ENCODE measurements around the gene CHSY1.

CHSY1 gene

DNA sequence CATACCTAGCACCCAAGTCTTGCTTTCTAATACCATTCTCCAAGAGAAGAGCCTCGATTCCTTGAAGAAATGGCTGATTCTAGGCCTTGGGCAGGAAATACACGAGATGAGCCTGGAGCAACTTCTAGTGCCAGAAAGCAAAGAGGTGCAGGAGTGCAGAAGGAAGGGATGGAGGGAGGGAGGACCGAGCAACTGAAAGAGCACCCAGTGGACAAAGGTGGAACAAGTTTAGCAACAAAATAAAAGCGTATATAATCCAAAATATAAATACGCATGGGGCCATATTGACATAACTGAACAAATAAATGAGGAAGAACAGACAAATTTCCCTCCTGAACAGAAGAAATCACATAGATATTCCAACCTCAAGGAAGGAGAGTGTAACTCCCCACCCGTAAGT, 34.4 kb downstream of the CHSY1 start:
- no peak for TF ChIP-seq SIN3A (IDR thresholded peaks at IDR 0.05; ENCODE audit: borderline replicate concordance, insufficient read depth, low read length)
- no peak for TF ChIP-seq TAF1 (IDR thresholded peaks at IDR 0.05; ENCODE audit: borderline replicate concordance, insufficient read depth, low read length)
- no peak for TF ChIP-seq FOXP2 (optimal IDR thresholded peaks at IDR 0.05; ENCODE audit: borderline replicate concordance, extremely low read depth, extremely low read length, insufficient read depth)
- no peak for TF ChIP-seq POLR2AphosphoS5 (IDR thresholded peaks at IDR 0.05; ENCODE audit: low read depth, low read length)
- TF ChIP-seq, protein P1, sequence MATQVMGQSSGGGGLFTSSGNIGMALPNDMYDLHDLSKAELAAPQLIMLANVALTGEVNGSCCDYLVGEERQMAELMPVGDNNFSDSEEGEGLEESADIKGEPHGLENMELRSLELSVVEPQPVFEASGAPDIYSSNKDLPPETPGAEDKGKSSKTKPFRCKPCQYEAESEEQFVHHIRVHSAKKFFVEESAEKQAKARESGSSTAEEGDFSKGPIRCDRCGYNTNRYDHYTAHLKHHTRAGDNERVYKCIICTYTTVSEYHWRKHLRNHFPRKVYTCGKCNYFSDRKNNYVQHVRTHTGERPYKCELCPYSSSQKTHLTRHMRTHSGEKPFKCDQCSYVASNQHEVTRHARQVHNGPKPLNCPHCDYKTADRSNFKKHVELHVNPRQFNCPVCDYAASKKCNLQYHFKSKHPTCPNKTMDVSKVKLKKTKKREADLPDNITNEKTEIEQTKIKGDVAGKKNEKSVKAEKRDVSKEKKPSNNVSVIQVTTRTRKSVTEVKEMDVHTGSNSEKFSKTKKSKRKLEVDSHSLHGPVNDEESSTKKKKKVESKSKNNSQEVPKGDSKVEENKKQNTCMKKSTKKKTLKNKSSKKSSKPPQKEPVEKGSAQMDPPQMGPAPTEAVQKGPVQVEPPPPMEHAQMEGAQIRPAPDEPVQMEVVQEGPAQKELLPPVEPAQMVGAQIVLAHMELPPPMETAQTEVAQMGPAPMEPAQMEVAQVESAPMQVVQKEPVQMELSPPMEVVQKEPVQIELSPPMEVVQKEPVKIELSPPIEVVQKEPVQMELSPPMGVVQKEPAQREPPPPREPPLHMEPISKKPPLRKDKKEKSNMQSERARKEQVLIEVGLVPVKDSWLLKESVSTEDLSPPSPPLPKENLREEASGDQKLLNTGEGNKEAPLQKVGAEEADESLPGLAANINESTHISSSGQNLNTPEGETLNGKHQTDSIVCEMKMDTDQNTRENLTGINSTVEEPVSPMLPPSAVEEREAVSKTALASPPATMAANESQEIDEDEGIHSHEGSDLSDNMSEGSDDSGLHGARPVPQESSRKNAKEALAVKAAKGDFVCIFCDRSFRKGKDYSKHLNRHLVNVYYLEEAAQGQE (IDR thresholded peaks at IDR 0.05; ENCODE audit: insufficient read depth in 1 of 2, low read depth in 2 of 2, low read length in 2 of 2): no peak

DNA sequence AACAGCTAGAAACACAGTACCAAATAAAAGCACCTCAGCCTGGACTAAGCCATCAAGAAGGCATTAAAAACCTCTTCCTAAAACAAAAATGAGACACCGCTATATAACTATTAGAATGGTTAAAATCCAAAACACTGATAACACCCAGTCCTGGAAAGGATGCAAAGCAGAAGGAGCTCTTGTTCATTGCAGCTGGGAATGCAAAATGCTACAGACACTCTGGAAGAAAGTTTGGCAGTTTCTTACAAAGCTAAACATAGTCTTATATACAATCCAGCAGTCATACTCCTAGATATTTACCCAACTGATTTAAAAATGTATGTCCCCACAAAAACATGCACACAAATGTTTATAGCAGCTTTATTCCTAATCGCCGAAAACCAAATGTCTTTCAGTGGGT, 35.7 kb downstream of the CHSY1 start:
- TF ChIP-seq SIN3A (IDR thresholded peaks at IDR 0.05; ENCODE audit: borderline replicate concordance, insufficient read depth, low read length) (no peak), TAF1 (IDR thresholded peaks at IDR 0.05; ENCODE audit: borderline replicate concordance, insufficient read depth, low read length) (no peak), POLR2AphosphoS5 (IDR thresholded peaks at IDR 0.05; ENCODE audit: low read depth, low read length) (no peak), FOXP2 (optimal IDR thresholded peaks at IDR 0.05; ENCODE audit: borderline replicate concordance, extremely low read depth, extremely low read length, insufficient read depth) (no peak)
- TF ChIP-seq, protein P1 (IDR thresholded peaks at IDR 0.05; ENCODE audit: insufficient read depth in 1 of 2, low read depth in 2 of 2, low read length in 2 of 2): no peak

- no peak for TF ChIP-seq SIN3A (IDR thresholded peaks at IDR 0.05; ENCODE audit: borderline replicate concordance, insufficient read depth, low read length)
- TF ChIP-seq POLR2AphosphoS5 (IDR thresholded peaks at IDR 0.05; ENCODE audit: low read depth, low read length): no peak
Observed at GRCh38 chr15:101215681-101216080, 36.2 kb downstream of the CHSY1 start.

GRCh38 chr15:101213570-101213969, 38.3 kb downstream of the CHSY1 start:
- TF ChIP-seq, protein P1 (IDR thresholded peaks at IDR 0.05; ENCODE audit: insufficient read depth in 1 of 2, low read depth in 2 of 2, low read length in 2 of 2): no peak
- TF ChIP-seq SIN3A (IDR thresholded peaks at IDR 0.05; ENCODE audit: borderline replicate concordance, insufficient read depth, low read length): no peak

- TF ChIP-seq FOXP2 (optimal IDR thresholded peaks at IDR 0.05; ENCODE audit: borderline replicate concordance, extremely low read depth, extremely low read length, insufficient read depth): no peak
- TF ChIP-seq SIN3A (IDR thresholded peaks at IDR 0.05; ENCODE audit: borderline replicate concordance, insufficient read depth, low read length): no peak
- TF ChIP-seq TAF1 (IDR thresholded peaks at IDR 0.05; ENCODE audit: borderline replicate concordance, insufficient read depth, low read length): no peak
- TF ChIP-seq, protein P1 (IDR thresholded peaks at IDR 0.05; ENCODE audit: insufficient read depth in 1 of 2, low read depth in 2 of 2, low read length in 2 of 2): no peak
- TF ChIP-seq POLR2AphosphoS5 (IDR thresholded peaks at IDR 0.05; ENCODE audit: low read depth, low read length): no peak
Observed at GRCh38 chr15:101213147-101213546, 38.7 kb downstream of the CHSY1 start.

All from PFSK-1 (cell line).